HTERT RPE-1 (cell line): ENCODE data around the gene VWA2.

ENCODE experiments used
- in situ Hi-C: fragments of 300-500 bp; cut with MboI; formaldehyde crosslinking; loops from 4 replicates; pipeline ENCODE4 v1.14.3; 2020; ENCODE audit warnings: low sequenced_read_pairs

The VWA2 gene

DNA sequence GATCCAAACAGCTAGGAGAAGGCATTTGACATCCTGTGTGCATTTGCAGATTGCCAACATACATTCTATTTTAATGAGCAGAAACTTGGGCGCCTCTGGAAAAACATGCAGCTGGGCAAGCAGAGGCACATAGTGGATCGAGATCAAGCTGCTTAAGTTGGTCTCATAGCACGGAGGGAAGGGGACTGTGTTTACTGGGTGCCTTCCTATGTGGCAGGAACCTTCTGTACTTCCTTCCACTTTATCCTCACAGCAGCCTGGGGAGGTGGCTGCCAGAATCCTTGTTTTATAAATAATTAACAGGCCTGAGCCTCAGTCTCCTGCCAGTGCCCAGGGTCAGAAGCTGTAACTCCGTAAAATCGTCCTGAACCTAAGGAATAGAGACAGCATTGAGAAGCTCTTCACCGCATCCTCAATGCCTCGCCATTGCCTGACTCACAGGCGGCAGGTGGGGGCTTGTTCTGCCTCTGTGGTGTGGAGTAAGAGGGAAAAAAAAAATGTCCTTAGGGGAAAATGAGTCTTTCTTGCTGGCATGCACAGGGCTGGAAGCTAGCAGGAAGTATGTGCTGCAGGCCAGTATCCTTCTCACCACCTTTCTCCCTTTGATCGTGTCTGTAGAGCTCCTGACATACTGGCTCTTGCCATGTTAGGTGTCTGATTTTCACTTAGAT, 6.2 kb downstream of the VWA2 start:
- in situ Hi-C loops = no loop called here

DNA sequence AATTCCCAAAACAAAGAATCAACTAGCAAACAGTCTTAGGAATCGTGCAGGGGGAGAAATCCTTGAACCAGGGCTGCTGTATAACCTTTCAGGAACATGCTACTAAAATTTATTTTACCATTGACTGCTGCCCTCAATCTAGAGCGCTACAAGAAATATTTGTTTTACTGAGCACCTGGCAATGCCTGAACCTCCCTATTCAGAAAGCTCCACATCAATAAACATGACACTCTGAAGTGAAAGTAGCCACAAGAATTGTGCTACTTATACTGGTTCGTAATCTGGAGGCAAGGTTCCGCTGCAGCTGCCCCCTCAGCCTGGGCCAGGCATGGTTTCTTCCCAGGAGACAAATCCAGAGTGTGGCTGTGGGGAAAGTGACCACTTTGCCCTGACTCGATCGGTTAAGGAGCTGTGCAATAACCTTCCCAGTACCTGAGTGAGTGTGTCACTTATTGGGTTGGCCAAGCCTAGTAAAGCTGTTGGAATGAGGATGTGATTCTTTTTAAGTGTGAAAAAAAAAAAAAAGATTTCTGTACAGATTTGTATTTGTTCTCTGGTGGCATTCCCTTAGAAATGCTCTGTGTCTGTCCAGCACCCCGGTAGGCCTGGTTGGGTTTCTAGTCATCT, 7.7 kb downstream of the VWA2 start:
- in situ Hi-C loops = no loop called here

DNA sequence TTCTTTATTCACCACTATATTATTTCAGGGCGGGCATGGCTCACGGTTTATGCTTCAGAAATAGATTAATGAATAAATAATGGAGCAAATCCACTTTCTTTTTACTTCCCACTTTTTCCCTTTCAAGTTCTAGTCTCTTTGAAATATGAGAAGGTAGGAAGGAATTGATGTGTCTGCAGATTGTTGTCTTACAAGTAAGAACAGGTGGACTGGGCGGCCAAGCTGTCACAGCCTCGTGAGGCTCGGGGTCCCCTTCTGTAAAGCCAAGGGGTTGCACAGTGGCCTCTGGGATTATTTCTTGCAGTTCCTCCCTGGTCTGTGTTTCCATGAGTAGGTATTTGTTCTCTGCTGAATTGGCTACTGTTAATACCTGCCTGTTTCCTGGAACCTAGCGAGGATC, 11.2 kb downstream of the VWA2 start:
- in situ Hi-C loops = no loop called here

DNA sequence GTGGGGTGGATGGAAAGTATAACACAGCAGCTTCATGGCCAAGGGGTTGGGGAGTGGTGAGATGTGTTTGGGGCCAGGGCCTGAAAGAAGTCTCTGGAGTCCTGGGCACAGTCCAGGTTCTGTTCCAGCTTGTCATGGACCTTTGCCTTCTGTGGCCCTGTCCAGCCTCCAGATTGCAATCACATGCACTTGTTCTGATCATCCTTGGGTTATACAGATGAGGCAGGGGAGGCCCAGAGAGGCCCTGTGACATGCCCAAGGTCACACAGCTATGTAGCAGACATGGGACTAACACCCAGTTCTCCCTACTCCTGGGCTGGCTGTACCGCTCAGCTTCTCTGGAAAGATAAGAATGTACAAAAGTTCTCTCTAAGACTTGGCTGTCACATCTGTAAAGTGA, 11.7 kb downstream of the VWA2 start:
- in situ Hi-C loops = no loop called here

DNA sequence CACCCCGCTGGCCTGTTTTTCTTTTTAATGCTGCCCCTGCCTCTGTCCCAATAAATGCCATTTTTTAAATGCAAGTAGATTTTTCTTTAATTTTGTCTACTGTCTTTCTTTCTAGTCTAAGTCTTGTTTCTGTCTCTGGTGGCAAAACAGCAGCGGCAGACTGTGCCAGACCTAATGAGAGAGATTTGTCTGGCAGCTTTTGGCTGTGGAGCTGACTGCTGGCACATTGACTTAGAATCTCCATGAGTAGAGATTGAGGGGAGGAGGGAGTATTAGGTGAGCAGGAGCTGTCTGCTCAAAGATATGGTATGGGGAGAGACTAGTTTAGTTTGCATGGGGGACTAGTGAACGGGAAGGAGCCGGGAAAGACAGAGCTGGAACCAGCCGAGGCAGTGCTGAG, 13.0 kb downstream of the VWA2 start:
- in situ Hi-C loops = no loop called here

DNA sequence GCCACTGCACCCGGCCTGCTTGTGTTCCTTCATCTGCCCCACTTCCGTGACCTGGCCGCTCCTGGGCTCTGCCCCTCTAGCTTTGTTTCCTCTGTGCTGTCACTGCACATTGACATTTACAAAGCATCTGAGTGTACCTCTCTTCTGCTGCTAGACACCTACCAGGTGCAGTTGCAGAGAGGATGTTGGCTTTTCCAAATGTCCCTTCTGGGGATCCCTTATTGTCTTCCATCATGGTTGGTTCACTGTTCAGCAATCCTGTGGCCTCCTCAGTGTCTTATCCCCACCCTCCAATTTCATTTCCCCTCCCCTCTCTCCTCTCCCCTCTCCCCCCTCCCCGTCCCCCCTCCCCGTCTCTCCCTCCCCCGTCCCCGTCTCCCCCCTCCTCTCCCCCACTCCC, 13.8 kb downstream of the VWA2 start:
- in situ Hi-C loops = no loop called here

DNA sequence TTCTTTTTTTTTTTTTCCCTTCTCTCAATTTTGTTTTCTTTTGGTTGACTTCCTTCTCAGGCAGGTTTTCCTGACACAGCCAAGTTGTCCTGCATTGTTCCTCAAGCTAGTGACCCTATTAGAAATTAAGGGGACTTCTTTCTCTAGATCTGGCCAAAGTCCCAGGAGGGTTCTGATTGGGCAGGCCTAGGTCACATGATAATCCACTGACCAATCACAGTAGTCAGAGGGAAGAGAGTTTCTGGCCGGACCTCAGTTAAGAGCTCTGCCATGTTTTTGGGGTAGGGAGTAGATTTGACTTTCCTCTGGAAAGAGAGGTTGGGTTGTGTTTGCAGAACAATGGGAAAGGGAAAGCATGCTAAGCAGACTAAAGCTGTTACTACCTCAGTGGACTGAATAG, 16.2 kb downstream of the VWA2 start:
- in situ Hi-C loops = no loop called here

DNA sequence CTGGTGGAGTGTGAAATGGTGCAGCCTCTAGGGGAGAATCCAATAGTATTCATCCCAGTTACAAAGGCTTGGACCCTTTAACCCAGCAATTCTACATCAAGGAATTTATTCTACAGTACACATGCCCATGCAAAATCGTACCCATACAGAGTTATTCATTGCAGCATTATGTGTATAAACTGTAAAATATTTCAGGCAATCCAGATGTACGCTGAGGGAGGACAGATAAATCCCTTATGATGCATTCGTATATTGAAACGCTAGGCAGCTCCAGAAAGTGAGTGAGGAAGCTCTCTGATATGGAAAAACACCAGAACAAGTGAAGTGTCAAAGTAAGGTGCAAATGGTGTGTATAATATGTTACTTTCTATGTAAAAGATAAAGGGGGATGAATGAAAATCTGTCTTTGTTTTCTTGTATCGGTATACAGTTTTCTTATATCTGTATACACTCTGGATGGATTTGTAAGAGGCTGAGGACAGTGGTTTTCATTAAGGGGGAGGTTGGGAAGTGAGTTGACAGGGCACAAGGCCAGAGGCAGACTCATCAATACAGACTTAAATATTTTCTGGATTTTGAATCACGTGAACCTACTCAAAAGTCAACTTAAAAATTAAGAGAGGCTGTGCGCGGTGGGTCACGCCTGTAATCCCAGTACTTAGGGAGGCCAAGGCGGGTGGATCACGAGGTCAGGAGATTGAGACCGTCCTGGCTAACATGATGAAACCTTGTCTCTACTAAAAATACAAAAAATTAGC, 17.1 kb downstream of the VWA2 start:
- in situ Hi-C loops = no loop called here

DNA sequence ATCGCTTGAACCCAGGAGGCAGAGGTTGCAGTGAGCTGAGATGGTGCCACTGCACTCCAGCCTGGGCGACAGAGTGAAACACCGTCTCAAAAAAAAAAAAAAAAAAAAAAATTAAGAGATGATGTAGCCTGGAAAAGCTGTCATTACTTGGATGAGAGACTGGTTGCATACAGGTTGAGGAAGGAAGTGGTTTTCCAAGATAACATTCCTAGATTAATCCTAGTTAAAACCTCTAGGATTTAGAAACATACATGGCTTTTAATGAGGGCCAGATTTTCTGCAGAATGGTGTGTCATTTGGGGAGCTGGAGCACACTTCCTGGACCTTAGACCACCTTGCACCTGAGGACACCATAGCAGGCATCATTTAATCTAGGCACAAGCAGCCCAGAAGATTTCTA, 17.8 kb downstream of the VWA2 start:
- in situ Hi-C loops = no loop called here

DNA sequence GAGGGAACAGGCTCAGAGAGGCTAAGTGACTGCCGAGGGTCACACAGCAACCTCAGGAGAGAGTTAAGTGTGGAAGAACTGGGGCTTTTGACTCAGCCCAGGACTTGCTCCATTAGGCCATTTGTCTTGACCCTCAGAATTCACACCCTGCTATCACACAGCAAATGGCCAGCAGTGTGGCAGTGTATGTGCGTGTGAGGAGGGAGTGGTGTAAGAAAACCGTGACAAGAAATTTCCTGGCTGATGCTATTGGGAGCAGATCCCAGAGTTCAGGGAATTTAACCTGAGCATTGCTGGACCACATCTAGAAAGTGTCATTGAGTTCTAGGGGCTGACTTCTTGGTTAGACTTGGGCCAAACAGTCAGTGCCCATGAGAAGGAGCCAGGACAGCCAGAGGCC, 18.4 kb downstream of the VWA2 start:
- in situ Hi-C loops = no loop called here

DNA sequence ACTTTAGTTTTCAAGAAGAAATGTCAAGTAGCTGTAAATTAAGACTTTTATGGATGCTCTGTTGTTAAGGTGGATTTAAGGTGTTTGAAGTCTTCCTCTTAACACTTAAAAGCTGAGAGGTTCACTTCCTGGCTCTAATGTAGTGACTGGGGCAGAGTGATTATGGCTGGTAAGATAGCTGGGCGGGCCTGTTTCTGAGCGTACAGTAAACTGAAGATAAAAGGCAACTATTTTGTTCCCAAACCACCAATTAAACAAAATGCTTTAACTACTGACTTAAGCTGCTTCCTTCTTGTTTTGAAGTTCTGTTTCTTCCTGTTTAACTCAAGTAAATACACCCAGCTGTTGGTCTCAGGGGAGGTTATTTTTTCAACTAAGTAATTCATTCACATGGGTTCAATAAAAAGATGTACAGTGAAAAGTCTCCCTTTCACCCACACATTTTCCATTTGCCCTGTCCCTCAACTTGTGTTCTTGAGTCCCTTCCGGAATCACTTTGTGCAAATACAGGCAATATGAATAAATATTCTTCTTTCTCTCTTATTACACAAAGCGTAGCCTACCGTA, 19.3 kb downstream of the VWA2 start:
- in situ Hi-C loops = no loop called here

DNA sequence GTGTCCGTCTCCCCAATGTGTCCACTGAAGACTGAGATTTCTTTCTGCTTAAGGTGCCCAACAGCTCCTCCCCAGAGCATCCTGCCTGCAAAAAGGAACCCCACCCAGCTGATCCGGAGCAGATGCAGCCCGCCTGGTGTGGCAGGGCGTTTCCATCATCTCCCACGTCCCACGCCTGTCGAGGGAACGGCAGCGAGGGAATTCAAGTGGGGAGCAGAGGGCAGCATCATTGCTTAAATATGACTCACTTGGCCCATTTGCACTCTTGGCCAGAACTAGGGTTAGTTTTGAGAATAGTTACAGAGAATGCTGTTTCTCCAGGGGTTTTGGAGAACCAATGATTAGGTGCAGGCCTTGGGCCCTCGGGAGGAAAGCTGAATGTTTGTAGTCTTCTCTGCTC, 20.8 kb downstream of the VWA2 start:
- in situ Hi-C loops = no loop called here

DNA sequence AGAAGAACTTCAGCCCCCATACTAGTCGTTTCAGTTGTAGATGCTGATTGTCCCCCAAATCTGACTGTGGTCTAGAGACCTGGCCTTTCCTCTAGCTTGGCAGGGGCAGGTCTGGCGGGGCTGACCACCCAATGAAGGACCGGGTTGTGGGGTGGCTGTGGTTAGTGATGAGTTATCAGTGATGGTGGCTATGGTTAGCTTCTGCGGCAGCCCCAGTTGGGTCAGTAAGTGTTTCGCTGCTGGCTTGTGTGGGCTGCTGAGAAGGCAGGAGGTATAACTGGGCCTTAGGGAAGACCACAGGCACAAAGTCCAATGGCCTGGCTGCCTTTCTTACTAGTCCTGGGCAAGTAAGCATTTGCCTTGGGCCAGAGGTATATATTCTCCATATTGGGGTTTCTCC, 21.3 kb downstream of the VWA2 start:
- in situ Hi-C loops = no loop called here

DNA sequence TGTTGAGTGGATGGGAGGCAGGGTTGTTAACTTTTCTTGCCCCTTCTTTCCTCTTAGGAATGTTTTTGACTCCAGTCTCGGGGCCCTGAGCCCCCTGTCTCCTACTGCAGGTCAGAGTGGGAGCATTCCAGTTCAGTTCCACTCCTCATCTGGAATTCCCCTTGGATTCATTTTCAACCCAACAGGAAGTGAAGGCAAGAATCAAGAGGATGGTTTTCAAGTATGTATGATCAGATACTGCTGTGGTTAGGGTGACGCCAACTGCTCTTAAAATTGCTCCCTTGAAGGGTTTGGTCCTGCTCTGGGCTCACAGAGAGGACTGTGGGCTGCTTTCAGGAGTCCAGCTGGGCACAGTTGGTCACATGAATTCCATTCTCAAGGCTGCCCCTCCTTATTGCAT, 22.0 kb downstream of the VWA2 start:
- in situ Hi-C loops = no loop called here

DNA sequence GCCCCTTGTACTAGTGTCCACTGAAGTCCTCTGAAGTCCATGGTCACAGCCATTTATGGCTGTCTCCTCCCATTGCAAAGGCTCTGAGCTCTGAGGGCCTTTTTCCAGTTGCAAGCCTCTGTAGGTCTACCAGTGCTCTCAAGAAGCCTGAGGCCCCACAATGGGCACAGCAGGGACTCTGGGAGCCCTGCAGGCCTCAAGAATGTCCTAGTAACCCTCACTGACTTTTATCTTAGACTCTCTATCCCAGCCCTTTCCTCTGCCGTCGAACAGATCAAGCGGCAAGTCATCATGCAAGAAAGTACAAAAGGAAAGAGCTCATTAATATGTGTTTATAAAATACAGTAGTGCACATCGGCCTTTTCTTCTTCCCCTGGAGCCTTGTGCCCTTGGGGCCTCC, 23.4 kb downstream of the VWA2 start:
- in situ Hi-C loops = no loop called here

DNA sequence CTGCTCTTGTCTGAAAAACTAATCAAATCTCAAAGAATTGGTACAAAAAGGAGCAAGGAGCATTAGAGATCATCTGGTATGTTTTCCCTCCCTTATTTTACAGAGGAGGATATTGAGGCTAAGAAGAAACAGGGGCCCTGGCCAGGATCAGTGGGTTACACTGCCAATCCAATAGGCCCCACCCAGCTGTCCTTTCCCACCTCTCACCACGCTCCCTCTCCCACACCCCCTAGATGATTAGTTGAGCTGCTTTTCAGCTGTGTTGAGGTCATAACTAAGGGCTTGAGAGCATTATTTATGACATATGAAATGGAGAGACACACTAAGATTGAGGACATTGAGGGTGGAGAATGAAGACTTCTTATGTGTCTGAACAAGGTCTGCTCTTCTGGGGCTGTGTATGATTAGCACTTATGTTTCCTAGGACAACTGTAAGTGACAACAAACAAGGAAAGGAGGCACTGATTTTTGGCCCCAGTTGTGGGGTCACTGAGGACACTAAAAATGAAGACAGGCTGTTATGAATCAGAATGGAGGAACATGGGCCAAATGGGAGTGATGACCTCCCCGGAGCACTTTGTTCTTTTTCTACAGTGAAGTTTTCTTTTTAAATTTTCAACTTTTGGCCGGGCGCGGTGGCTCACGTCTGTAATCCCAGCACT, 26.5 kb downstream of the VWA2 start:
- in situ Hi-C loops = no loop called here

DNA sequence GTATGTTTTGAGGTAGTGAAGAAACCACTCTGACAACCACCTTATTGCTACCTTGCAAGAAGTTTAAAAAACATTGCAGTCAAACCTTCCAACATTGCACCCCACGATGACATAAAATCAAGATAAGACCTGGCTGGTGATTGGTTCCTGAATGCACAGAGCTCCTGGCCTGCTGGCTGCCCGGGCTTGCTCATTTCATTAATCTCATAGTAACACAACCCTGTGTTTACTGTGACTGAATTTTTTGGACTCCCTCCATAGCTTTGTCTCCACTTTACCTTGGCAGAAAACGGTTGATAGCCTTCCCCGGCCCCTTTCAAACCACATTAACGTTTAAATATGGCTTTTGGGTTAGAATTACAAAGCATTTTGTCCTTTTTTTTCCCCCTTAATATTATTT, 27.5 kb downstream of the VWA2 start:
- in situ Hi-C loops = no loop called here

DNA sequence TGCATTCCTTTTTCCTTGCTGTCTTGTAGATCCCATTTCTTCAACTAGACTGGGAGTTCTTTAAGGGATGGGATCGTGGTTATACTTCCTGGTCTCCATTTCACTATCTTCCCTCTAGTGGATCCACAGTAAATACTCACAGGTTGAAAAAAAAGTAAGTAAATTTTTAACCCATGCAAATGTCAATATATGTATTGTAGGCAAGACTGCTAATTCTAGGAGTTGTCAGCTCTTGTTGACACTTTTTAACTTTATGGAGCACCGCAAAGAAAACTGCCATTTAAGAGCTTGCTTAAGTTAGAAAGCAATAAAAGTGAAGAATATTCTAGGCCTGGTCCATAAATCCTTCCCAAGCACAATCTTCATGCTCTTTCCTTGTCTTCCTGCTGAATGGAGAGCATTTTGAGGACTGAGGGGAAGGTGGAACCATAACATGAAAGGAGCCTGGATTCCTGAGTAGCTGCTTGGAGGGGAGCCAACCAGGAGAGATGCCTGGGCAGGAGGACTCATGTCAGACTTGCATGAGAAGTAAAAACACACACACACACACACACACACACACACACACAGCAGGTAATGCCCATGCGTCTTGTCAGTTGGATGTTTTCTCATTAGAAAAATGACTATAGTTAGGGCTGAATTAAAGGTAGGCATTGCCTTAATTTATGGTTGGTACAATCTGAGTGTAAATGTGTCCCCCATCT, 32.2 kb downstream of the VWA2 start:
- in situ Hi-C loops = no loop called here

DNA sequence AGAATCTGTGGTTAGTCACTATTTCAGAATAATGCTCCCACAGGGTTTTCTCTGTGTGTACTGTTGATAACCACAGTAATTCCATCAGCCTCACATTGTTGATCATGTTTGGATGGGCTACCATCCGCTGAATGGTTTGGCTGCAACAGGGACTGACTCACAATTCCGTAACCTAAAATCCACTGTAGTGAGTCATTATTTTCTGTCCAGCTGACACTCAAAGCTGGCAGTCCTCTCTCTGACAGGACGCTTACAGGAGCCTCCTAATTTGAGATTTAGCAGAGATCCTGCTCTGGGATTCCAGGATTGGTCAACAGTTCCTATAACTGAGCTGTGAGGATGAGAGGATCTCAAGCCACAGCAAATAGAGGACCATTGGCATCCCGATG, 32.7 kb downstream of the VWA2 start:
- in situ Hi-C loops = no loop called here

DNA sequence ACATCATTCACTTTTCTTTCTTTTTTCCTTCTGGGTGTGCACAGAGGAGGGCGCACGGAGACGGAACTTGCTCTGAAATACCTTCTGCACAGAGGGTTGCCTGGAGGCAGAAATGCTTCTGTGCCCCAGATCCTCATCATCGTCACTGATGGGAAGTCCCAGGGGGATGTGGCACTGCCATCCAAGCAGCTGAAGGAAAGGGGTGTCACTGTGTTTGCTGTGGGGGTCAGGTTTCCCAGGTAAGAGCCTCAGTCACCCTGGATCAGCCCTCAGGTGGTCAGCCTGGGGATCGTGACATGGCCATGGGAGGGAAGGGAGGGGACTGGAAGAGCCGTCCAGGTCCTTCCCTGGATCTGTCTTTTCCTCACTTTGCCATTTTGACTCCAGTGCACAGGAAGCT, 33.6 kb downstream of the VWA2 start:
- in situ Hi-C loops = no loop called here

DNA sequence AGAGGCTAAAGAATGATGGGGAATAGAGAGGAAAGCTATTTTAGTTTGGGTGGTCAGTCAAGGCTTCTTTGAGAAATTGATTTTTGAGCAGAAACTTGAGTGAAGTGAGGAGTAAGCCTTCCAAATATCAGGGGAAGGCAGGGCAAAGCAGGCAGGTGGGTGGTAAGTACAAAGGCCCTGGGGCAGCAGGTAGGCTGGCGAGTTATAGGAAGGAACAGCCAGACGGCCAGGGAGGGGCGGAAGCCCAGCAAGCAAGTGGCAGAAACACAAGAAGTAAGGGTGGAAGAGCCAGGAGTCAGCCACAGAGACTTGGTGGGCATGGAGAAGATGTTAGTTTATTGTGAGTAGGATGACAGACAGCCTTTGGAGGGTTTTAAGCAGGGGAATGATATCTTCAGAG, 34.9 kb downstream of the VWA2 start:
- in situ Hi-C loops = no loop called here
